GM12878 (cell line): ENCODE data around the gene PSMC6. TPM values are rescaled to one million over a fixed set of nuclear protein-coding genes. Genes with fewer than 3 reads are reported as not detected.

Experiments
- ATF7 ChIP-seq: fragments of 450-650 bp; IDR thresholded peaks from 2 replicates; pipeline ENCODE4 v1.6.1; 2016; ENCODE audit warnings: low read depth, mild to moderate bottlenecking
- BACH1 ChIP-seq: fragments of 450-650 bp; IDR thresholded peaks from 2 replicates; pipeline ENCODE4 v1.6.1; 2017; ENCODE audit warnings: mild to moderate bottlenecking, borderline replicate concordance
- BCL3 ChIP-seq: IDR thresholded peaks from 2 replicates; pipeline ENCODE4 v1.6.1; 2011; ENCODE audit warnings: borderline replicate concordance, low read depth, mild to moderate bottlenecking, moderate library complexity, low read length; ENCODE audit not compliant: insufficient read depth, poor library complexity, severe bottlenecking
- EP300 ChIP-seq, 2 experiments: fragments of 150-350 bp in 1 of 2; IDR thresholded peaks; 2 replicates each; pipeline ENCODE4 v1.6.1; 2011 to 2012; ENCODE audit warnings: low read depth in 2 of 2, low read length in 2 of 2, borderline replicate concordance in 1 of 2, improper control_type of control experiment in 1 of 2, inconsistent platforms in 1 of 2; ENCODE audit not compliant: control insufficient read depth in 1 of 2
- IKZF2 ChIP-seq, 2 experiments: fragments of 450-650 bp; IDR thresholded peaks; 2 replicates each; pipeline ENCODE4 v1.6.1; 2017; ENCODE audit warnings: mild to moderate bottlenecking in 2 of 2, moderate library complexity in 2 of 2
- NRF1 ChIP-seq: conservative IDR thresholded peaks from 2 replicates; pipeline ENCODE4 v1.6.1; 2011; ENCODE audit warnings: mild to moderate bottlenecking, low read depth, low read length, improper control_type of control experiment
- RBBP5 ChIP-seq: fragments of 200-600 bp; sonication (generic); conservative IDR thresholded peaks from 2 replicates; pipeline ENCODE4 v1.6.1; 2016
- REST ChIP-seq: IDR thresholded peaks from 2 replicates; pipeline ENCODE4 v1.6.1; 2012; ENCODE audit warnings: mild to moderate bottlenecking, low read depth, low read length
- SP1 ChIP-seq: IDR thresholded peaks from one replicate; pipeline ENCODE4 v1.6.1; 2011; ENCODE audit warnings: low read depth, low read length
- SRF ChIP-seq, 2 experiments: IDR thresholded peaks; 2 replicates each; pipeline ENCODE4 v1.6.1; 2011; ENCODE audit warnings: low read depth in 2 of 2, low read length in 2 of 2, mild to moderate bottlenecking in 1 of 2, moderate library complexity in 1 of 2
- TBL1XR1 ChIP-seq: IDR thresholded peaks from 2 replicates; pipeline ENCODE4 v1.6.1; 2012; ENCODE audit warnings: low read depth, low read length, improper control_type of control experiment
- ZBED1 ChIP-seq: IDR thresholded peaks from 2 replicates; pipeline ENCODE4 v1.6.1; 2016; ENCODE audit warnings: borderline replicate concordance
- ZBTB11 ChIP-seq: fragments of 450-650 bp; formaldehyde crosslinking; IDR thresholded peaks from 2 replicates; pipeline ENCODE4 v1.5.0; 2022; ENCODE audit warnings: mild to moderate bottlenecking, missing genetic modification characterization
- ZNF592 ChIP-seq: fragments of 450-650 bp; IDR thresholded peaks from 2 replicates; pipeline ENCODE4 v1.6.1; 2017; ENCODE audit warnings: mild to moderate bottlenecking, moderate library complexity
- ZZZ3 ChIP-seq: IDR thresholded peaks from 2 replicates; pipeline ENCODE4 v1.6.1; 2011; ENCODE audit warnings: low read depth; ENCODE audit not compliant: control insufficient read depth, insufficient read length
- polyA plus RNA-seq, 11 experiments: library from polyadenylated mRNA; depleted of rRNA in 4 of 11; unstranded in 6 of 11; stranded (reverse) in 5 of 11; fragments of >200 nt; fragmentation: Nextera tagmentation in 4 of 11; fragmentation: Illumina TruSeq in 1 of 11; extraction: Ambion mirVana in 4 of 11; extraction: Trizol in 1 of 11; gene quantifications; 1 replicate in 1 of 11; 2 replicates in 10 of 11; pipeline versions ENCODE4 v1.2.1 to v1.2.3, GENCODE V29; 2011 to 2016; ENCODE audit warnings: inconsistent platforms in 2 of 11, missing spikeins in 2 of 11, low read depth in 1 of 11
- total RNA-seq, 4 experiments: library from RNA; depleted of rRNA in 3 of 4; stranded (reverse); fragments of >200 nt in 3 of 4; fragmentation: Illumina TruSeq in 1 of 4; extraction: Trizol in 1 of 4; gene quantifications; 2 replicates each; pipeline versions ENCODE4 v1.2.1 to v1.2.3, GENCODE V29; 2013 to 2021

The PSMC6 gene
- total and polyA plus RNA-seq, 10 of the 15 experiments (the other 5 are each of a cell fraction or from before 2014, with no cell fraction given), result 71.4 to 192 (median 153) TPM

GRCh38 chr14:52706724-52707706, at the start of gene PSMC6 (continued):
- TF ChIP-seq IKZF2 (IDR thresholded peaks at IDR 0.05) (no peak), ZZZ3 (no peak), EP300 (IDR thresholded peaks at IDR 0.05; ENCODE audit: borderline replicate concordance in 1 of 2, control insufficient read depth in 1 of 2, low read depth in 2 of 2, low read length in 2 of 2) (no peak), SP1 (peak; percentile 41), ZNF592 (no peak), BCL3 (no peak), REST (no peak), ZBTB11 (no peak), TBL1XR1 (no peak), BACH1 (no peak), ZBED1 (no peak; the same call in 1 of the 2 replicates), NRF1 (no peak), SRF (IDR thresholded peaks at IDR 0.05; ENCODE audit: low read depth in 2 of 2, low read length in 2 of 2) (0 out of 4 replicates have a peak, but pooled peaks of 1 of the 2 experiments have one; percentile 57), RBBP5 (no peak), ATF7 (no peak)
